NCI-H1092 (cell line): ENCODE data around the gene DDR2.
A peak's percentile ranks its signal among the peaks of the same experiment; 100 is the strongest.
"Not testable (repeated sequence)": the region's sequence is repeated elsewhere in the genome, so short reads cannot be mapped to it uniquely, and the experiment has no call there.

Experiments
- DNase-seq: peaks from one replicate; lab custom pipeline; 2025; lab: John Stamatoyannopoulos, UW

Gene DDR2

GRCh38 chr1:162779043-162779442 is 146.8 kb downstream of the DDR2 start:
- DNase-seq = no peak

GRCh38 chr1:162782671-162783070 is 150.4 kb downstream of the DDR2 start:
- no peak for DNase-seq

GRCh38 chr1:162784926-162785325 is 152.7 kb downstream of the DDR2 start:
- not testable (repeated sequence) for DNase-seq

- DNase-seq = not testable (repeated sequence)
Measured at GRCh38 chr1:162788783-162789182, 156.5 kb downstream of the DDR2 start.

GRCh38 chr1:162790303-162790984 is 158.2 kb downstream of the DDR2 start, which contains the start of gene HSD17B7:
Gene HSD17B7, plus strand, starts transcription at chr1:162790702. Its CDS starts 99 bp downstream, at chr1:162790801.
- peak; percentile 80 for DNase-seq

- peak; percentile 21 for DNase-seq
Measured at GRCh38 chr1:162790985-162791357, 158.7 kb downstream of the DDR2 start.

- not testable (repeated sequence) for DNase-seq
Measured at GRCh38 chr1:162794284-162794683, 162.0 kb downstream of the DDR2 start.

GRCh38 chr1:162796617-162797279 is 164.5 kb downstream of the DDR2 start:
- DNase-seq = not testable (repeated sequence)

- DNase-seq = peak; percentile 70
Measured at GRCh38 chr1:162799995-162800830, 167.9 kb downstream of the DDR2 start.

GRCh38 chr1:162807503-162807902 is 175.2 kb downstream of the DDR2 start:
- not testable (repeated sequence) for DNase-seq

- not testable (repeated sequence) for DNase-seq
Measured at GRCh38 chr1:162812357-162812756, 180.1 kb downstream of the DDR2 start.

- not testable (repeated sequence) for DNase-seq
Measured at GRCh38 chr1:162818136-162818535, 185.9 kb downstream of the DDR2 start.

- DNase-seq = not testable (repeated sequence)
Measured at GRCh38 chr1:162818666-162819065, 186.4 kb downstream of the DDR2 start.

GRCh38 chr1:162822391-162823200 is 190.3 kb downstream of the DDR2 start:
- DNase-seq = peak; percentile 56

- DNase-seq = no peak
Measured at GRCh38 chr1:162823231-162823630, 191.0 kb downstream of the DDR2 start.

GRCh38 chr1:162823771-162824525 is 191.7 kb downstream of the DDR2 start:
- DNase-seq = no peak

- DNase-seq = no peak
Measured at GRCh38 chr1:162829268-162829667, 197.0 kb downstream of the DDR2 start.

- DNase-seq = no peak
Measured at GRCh38 chr1:162832470-162832869, 200.2 kb downstream of the DDR2 start.

GRCh38 chr1:162835157-162835899 is 203.1 kb downstream of the DDR2 start:
- DNase-seq = no peak
